Thymus (tissue), 11 donors: ENCODE results near the gene EPHA1. TPM values are rescaled to one million over a fixed set of nuclear protein-coding genes. Genes with fewer than 3 reads are reported as not detected.

Experiments
- DNase-seq, 9 donors: peaks; one replicate each; pipeline ENCODE4 v3.0.0-alpha.2; 2013; ENCODE audit warnings: low spot score in 9 of 9, low read depth in 6 of 9, missing footprints in 1 of 9
- H3K27ac ChIP-seq, 2 donors: one replicate each; pipeline ENCODE4 v1.5.1; 2013; ENCODE audit warnings: control low read depth in 1 of 2, low read depth in 1 of 2, low read length in 1 of 2, mild to moderate bottlenecking in 1 of 2, moderate library complexity in 1 of 2
- H3K27me3 ChIP-seq, 2 donors: one replicate each; pipeline ENCODE4 v1.5.1; 2013; ENCODE audit warnings: low read length in 1 of 2; ENCODE audit not compliant: control insufficient read depth in 2 of 2, insufficient read depth in 1 of 2
- H3K36me3 ChIP-seq, 2 donors: one replicate each; pipeline ENCODE4 v1.5.1; 2013; ENCODE audit warnings: low read length in 1 of 2, mild to moderate bottlenecking in 1 of 2, moderate library complexity in 1 of 2; ENCODE audit not compliant: control insufficient read depth in 2 of 2, insufficient read depth in 2 of 2
- H3K4me1 ChIP-seq, 2 donors: one replicate each; pipeline ENCODE4 v1.5.1; 2013; ENCODE audit warnings: low read length in 2 of 2; ENCODE audit not compliant: control insufficient read depth in 2 of 2, insufficient read depth in 2 of 2
- H3K4me3 ChIP-seq, 2 donors: one replicate each; pipeline ENCODE4 v1.5.1; 2013; ENCODE audit warnings: low read length in 2 of 2, control low read depth in 1 of 2, mild to moderate bottlenecking in 1 of 2
- H3K9me3 ChIP-seq, 2 donors: one replicate each; pipeline ENCODE4 v1.5.1; 2013; ENCODE audit warnings: low read length in 1 of 2, mild to moderate bottlenecking in 1 of 2; ENCODE audit not compliant: control insufficient read depth in 2 of 2, insufficient read depth in 1 of 2
- WGBS: extraction: QIAGEN DNeasy Blood & Tissue Kit; methylation state at CpG from one replicate; pipeline ENCODE4 v1.1.7; 2013; 5-methylcytosine and 5-hydroxymethylcytosine counted together
- polyA plus RNA-seq: library from polyadenylated mRNA; stranded (reverse); fragments of 200-250 nt; gene quantifications from one replicate; pipeline ENCODE4 v1.2.3, GENCODE V29; 2013
- total RNA-seq: library from RNA; stranded (reverse); fragments of 120-200 nt; gene quantifications from one replicate; pipeline ENCODE4 v1.2.4, GENCODE V29; 2013
- donor health status: healthy.

The EPHA1 gene
- total and polyA plus RNA-seq, 2 donors, result 12.5 to 34.3 TPM

GRCh38 chr7:143399642-143400041 is 9.0 kb downstream of the EPHA1 start:
- Histone ChIP-seq H3K27ac (no peak overlapping the region), H3K36me3 (peaks cover 0 to 57% of the 10 kb centered on the region in 2 donors)
- DNase-seq, result no peak

GRCh38 chr7:143399151-143399550 is 9.5 kb downstream of the EPHA1 start:
- no peaks in the 10 kb centered on the region for H3K9me3 ChIP-seq
- DNase-seq, result no peak
- 95% methylated on average over 8 of the region's 8 CpGs for WGBS
- no peaks in the 10 kb centered on the region for H3K4me1 ChIP-seq
- no peaks in the 10 kb centered on the region for H3K27me3 ChIP-seq
- no peak overlapping the region for H3K27ac ChIP-seq
- H3K36me3 ChIP-seq, result peaks cover 0 to 59% of the 10 kb centered on the region in 2 donors
- H3K4me3 ChIP-seq, result no peak overlapping the region

More at GRCh38 chr7:143399642-143400041, 9.0 kb downstream of the EPHA1 start:
- 96% methylated on average over 20 of the region's 20 CpGs for WGBS
- H3K9me3 ChIP-seq, result no peaks in the 10 kb centered on the region
- no peak overlapping the region for H3K4me3 ChIP-seq
- H3K4me1 ChIP-seq, result no peaks in the 10 kb centered on the region
- H3K27me3 ChIP-seq, result no peaks in the 10 kb centered on the region

- Histone ChIP-seq H3K4me1 (no peaks in the 10 kb centered on the region), H3K27ac (no peak overlapping the region), H3K4me3 (no peak overlapping the region), H3K27me3 (no peaks in the 10 kb centered on the region), H3K36me3 (peaks cover 0 to 64% of the 10 kb centered on the region in 2 donors), H3K9me3 (no peaks in the 10 kb centered on the region)
- no peak for DNase-seq
- WGBS, result 97% methylated on average over 14 of the region's 14 CpGs
These were observed 10.0 kb downstream of the EPHA1 start for GRCh38 chr7:143398616-143399015.

GRCh38 chr7:143397710-143398530 is 10.7 kb downstream of the EPHA1 start:
- Histone ChIP-seq H3K9me3 (no peaks in the 10 kb centered on the region), H3K36me3 (peaks cover 0 to 70% of the 10 kb centered on the region in 2 donors), H3K4me3 (no peak overlapping the region), H3K27ac (no peak overlapping the region), H3K4me1 (no peaks in the 10 kb centered on the region), H3K27me3 (no peaks in the 10 kb centered on the region)
- DNase-seq, result no peak
- WGBS, result 97% methylated on average over 16 of the region's 16 CpGs

GRCh38 chr7:143396625-143397556 is 11.8 kb downstream of the EPHA1 start:
- Histone ChIP-seq H3K27ac (no peak overlapping the region), H3K4me1 (no peaks in the 10 kb centered on the region), H3K27me3 (no peaks in the 10 kb centered on the region), H3K9me3 (no peaks in the 10 kb centered on the region), H3K4me3 (no peak overlapping the region), H3K36me3 (peaks cover 0 to 80% of the 10 kb centered on the region in 2 donors)
- DNase-seq, result no peak
- 92% methylated on average over 28 of the region's 28 CpGs for WGBS

- WGBS, result 84% methylated on average over 7 of the region's 7 CpGs
- Histone ChIP-seq H3K27ac (no peak overlapping the region), H3K4me3 (no peak overlapping the region), H3K4me1 (no peaks in the 10 kb centered on the region), H3K9me3 (no peaks in the 10 kb centered on the region), H3K27me3 (no peaks in the 10 kb centered on the region), H3K36me3 (peaks cover 0 to 82% of the 10 kb centered on the region in 2 donors)
- DNase-seq, result no peak
These were observed 12.5 kb downstream of the EPHA1 start for GRCh38 chr7:143396182-143396581.

GRCh38 chr7:143395187-143396149 is 13.2 kb downstream of the EPHA1 start:
- Histone ChIP-seq H3K36me3 (peaks cover 0 to 85% of the 10 kb centered on the region in 2 donors), H3K27me3 (no peaks in the 10 kb centered on the region), H3K4me1 (no peaks in the 10 kb centered on the region), H3K27ac (no peak overlapping the region), H3K4me3 (no peak overlapping the region), H3K9me3 (no peaks in the 10 kb centered on the region)
- 63% methylated on average over 21 of the region's 21 CpGs for WGBS
- no peak for DNase-seq

- 79% methylated on average over 6 of the region's 6 CpGs for WGBS
- no peak overlapping the region for H3K27ac ChIP-seq
- no peak for DNase-seq
- peaks cover 0 to 2% of the 10 kb centered on the region in 2 donors for H3K4me1 ChIP-seq
- H3K9me3 ChIP-seq, result no peaks in the 10 kb centered on the region
- no peak overlapping the region for H3K4me3 ChIP-seq
- H3K36me3 ChIP-seq, result peaks cover 0 to 89% of the 10 kb centered on the region in 2 donors
- H3K27me3 ChIP-seq, result no peaks in the 10 kb centered on the region
These were observed 13.9 kb downstream of the EPHA1 start for GRCh38 chr7:143394777-143395176.
